ENCODE results near the gene KCTD2.
A peak's percentile ranks its signal among the peaks of the same experiment; 100 is the strongest.
"Not testable (repeated sequence)": the region's sequence is repeated elsewhere in the genome, so short reads cannot be mapped to it uniquely, and the experiment has no call there.

Gene KCTD2

GRCh38 chr17:75020331-75021110 lies 26.5 kb upstream of the KCTD2 start:
- no peak for DNase-seq (ENCODE audit: low read depth in 2 of 2)

- no peak for DNase-seq (ENCODE audit: low read depth in 2 of 2)
Measured at GRCh38 chr17:75024686-75025397, 22.2 kb upstream of the KCTD2 start.

- not testable (repeated sequence) for DNase-seq (ENCODE audit: low read depth in 2 of 2)
Measured at GRCh38 chr17:75025398-75025734, 21.7 kb upstream of the KCTD2 start.

GRCh38 chr17:75026650-75027049 lies 20.4 kb upstream of the KCTD2 start:
- DNase-seq (ENCODE audit: low read depth in 2 of 2) = not testable (repeated sequence)

GRCh38 chr17:75030161-75030560 lies 16.9 kb upstream of the KCTD2 start:
- no peak for DNase-seq (ENCODE audit: low read depth in 2 of 2)

GRCh38 chr17:75031972-75032719 lies 14.9 kb upstream of the KCTD2 start:
- peak in 1 of 2 donors; percentile 36 for DNase-seq (ENCODE audit: low read depth in 2 of 2)

- no peak for DNase-seq (ENCODE audit: low read depth in 2 of 2)
Measured at GRCh38 chr17:75032720-75033280, 14.2 kb upstream of the KCTD2 start.

- DNase-seq (ENCODE audit: low read depth in 2 of 2) = peak; percentile 64 to 69
Measured at GRCh38 chr17:75033346-75034235, 13.4 kb upstream of the KCTD2 start.

GRCh38 chr17:75034236-75034908 lies 12.7 kb upstream of the KCTD2 start:
- peak; percentile 64 to 70 for DNase-seq (ENCODE audit: low read depth in 2 of 2)

GRCh38 chr17:75036643-75037268 lies 10.3 kb upstream of the KCTD2 start:
- peak; percentile 70 to 73 for DNase-seq (ENCODE audit: low read depth in 2 of 2)

- DNase-seq (ENCODE audit: low read depth in 2 of 2) = no peak
Measured at GRCh38 chr17:75039238-75039637, 7.8 kb upstream of the KCTD2 start.

- DNase-seq (ENCODE audit: low read depth in 2 of 2) = no peak
Measured at GRCh38 chr17:75041656-75042280, 5.3 kb upstream of the KCTD2 start.

GRCh38 chr17:75043789-75044188 lies 3.2 kb upstream of the KCTD2 start:
- not testable (repeated sequence) for DNase-seq (ENCODE audit: low read depth in 2 of 2)

- DNase-seq (ENCODE audit: low read depth in 2 of 2) = no peak
Measured at GRCh38 chr17:75044716-75045115, 2.3 kb upstream of the KCTD2 start.

- DNase-seq (ENCODE audit: low read depth in 2 of 2) = not testable (repeated sequence)
Measured at GRCh38 chr17:75045946-75046406, 1.0 kb upstream of the KCTD2 start.

GRCh38 chr17:75047398-75048098 lies 523 bp downstream of the KCTD2 start:
- peak in 1 of 2 donors; percentile 13 for DNase-seq (ENCODE audit: low read depth in 2 of 2)

- DNase-seq (ENCODE audit: low read depth in 2 of 2) = no peak
Measured at GRCh38 chr17:75048249-75048878, 1.3 kb downstream of the KCTD2 start.

GRCh38 chr17:75049057-75049456 lies 2.0 kb downstream of the KCTD2 start:
- no peak for DNase-seq (ENCODE audit: low read depth in 2 of 2)
